ENCODE results near the gene PTPRG.

GRCh38 chr3:61897848-61898247 lies 336.5 kb downstream of the PTPRG start:
- TF ChIP-seq CTCF (IDR thresholded peaks at IDR 0.05): no peak
- no peak for TF ChIP-seq POLR2A (IDR thresholded peaks at IDR 0.05)
